ENCODE measurements around the gene B3GNT9. TPM values are rescaled to one million over a fixed set of nuclear protein-coding genes. Genes with fewer than 3 reads are reported as not detected.

The B3GNT9 gene
- total RNA-seq, 3 donors from 2014 or later, result 7.8 to 13.3 (median 11.1) TPM

GRCh38 chr16:67190041-67190440 lies 39.2 kb upstream of the B3GNT9 start, which contains the start of gene EXOC3L1:
EXOC3L1 (minus strand) TSS chr16:67190136; CDS start chr16:67189676, 460 bp downstream.
- TF ChIP-seq POLR2A (IDR thresholded peaks at IDR 0.05) (no peak), POLR2AphosphoS5 (IDR thresholded peaks at IDR 0.05) (no peak)
- TF ChIP-seq, protein P1, sequence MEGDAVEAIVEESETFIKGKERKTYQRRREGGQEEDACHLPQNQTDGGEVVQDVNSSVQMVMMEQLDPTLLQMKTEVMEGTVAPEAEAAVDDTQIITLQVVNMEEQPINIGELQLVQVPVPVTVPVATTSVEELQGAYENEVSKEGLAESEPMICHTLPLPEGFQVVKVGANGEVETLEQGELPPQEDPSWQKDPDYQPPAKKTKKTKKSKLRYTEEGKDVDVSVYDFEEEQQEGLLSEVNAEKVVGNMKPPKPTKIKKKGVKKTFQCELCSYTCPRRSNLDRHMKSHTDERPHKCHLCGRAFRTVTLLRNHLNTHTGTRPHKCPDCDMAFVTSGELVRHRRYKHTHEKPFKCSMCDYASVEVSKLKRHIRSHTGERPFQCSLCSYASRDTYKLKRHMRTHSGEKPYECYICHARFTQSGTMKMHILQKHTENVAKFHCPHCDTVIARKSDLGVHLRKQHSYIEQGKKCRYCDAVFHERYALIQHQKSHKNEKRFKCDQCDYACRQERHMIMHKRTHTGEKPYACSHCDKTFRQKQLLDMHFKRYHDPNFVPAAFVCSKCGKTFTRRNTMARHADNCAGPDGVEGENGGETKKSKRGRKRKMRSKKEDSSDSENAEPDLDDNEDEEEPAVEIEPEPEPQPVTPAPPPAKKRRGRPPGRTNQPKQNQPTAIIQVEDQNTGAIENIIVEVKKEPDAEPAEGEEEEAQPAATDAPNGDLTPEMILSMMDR (IDR thresholded peaks at IDR 0.05), result no peak
- H3K36me3 ChIP-seq, result no peaks in the 10 kb centered on the region
- peaks cover 9 to 17% of the 10 kb centered on the region in 2 donors for H3K4me1 ChIP-seq
- DNase-seq (ENCODE audit: low spot score in 2 of 2), result no peak
- H3K27me3 ChIP-seq, result no peaks in the 10 kb centered on the region
- H3K9me3 ChIP-seq, result no peaks in the 10 kb centered on the region
- peak within 1 kb of the TSS in 1 of 3 donors; percentile 39 for H3K4me3 ChIP-seq
- no peak within 1 kb of the TSS for H3K27ac ChIP-seq
- intact Hi-C loops (cut with DNase I; ENCODE audit: low total_unique reads), result no loop called here

- Histone ChIP-seq H3K4me3 (no peak overlapping the region), H3K36me3 (no peaks in the 10 kb centered on the region), H3K27ac (no peak overlapping the region), H3K9me3 (no peaks in the 10 kb centered on the region), H3K4me1 (peaks cover 13 to 22% of the 10 kb centered on the region in 2 donors), H3K27me3 (no peaks in the 10 kb centered on the region)
- TF ChIP-seq POLR2A (IDR thresholded peaks at IDR 0.05), result no peak
- TF ChIP-seq, protein P1 (IDR thresholded peaks at IDR 0.05), result no peak
- intact Hi-C loops (cut with DNase I; ENCODE audit: low total_unique reads), result no loop called here
- no peak for DNase-seq (ENCODE audit: low spot score in 2 of 2)
Observed at GRCh38 chr16:67188798-67189197, 38.0 kb upstream of the B3GNT9 start.

DNA sequence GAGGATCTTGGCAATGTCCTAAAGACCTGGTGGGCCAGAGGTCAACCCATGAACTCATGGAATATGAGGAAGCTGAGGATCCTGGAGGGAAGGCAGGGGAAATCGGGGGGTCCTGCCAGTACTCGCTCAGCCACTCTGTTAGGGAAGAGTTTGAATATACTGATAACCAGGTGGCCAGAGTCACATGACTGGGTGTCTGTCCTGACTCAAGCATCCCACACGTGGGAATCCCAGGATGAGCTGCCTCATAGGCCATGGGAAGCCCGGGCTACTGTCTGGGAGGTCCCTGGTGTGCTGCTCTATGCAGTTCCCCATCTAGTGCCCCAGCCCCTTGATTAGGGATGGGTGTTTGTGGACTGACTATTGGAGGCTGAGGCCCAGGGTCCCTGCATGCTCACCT lies 37.5 kb upstream of the B3GNT9 start:
- H3K36me3 ChIP-seq, result no peaks in the 10 kb centered on the region
- H3K9me3 ChIP-seq, result no peaks in the 10 kb centered on the region
- intact Hi-C loops (cut with DNase I; ENCODE audit: low total_unique reads), result no loop called here
- DNase-seq (ENCODE audit: low spot score in 2 of 2), result no peak
- H3K4me3 ChIP-seq, result no peak overlapping the region
- TF ChIP-seq, protein P1 (IDR thresholded peaks at IDR 0.05), result no peak
- TF ChIP-seq POLR2AphosphoS5 (IDR thresholded peaks at IDR 0.05), result no peak
- no peak for TF ChIP-seq POLR2A (IDR thresholded peaks at IDR 0.05)
- no peaks in the 10 kb centered on the region for H3K27me3 ChIP-seq
- no peak overlapping the region for H3K27ac ChIP-seq
- peaks cover 13 to 17% of the 10 kb centered on the region in 2 donors for H3K4me1 ChIP-seq

DNA sequence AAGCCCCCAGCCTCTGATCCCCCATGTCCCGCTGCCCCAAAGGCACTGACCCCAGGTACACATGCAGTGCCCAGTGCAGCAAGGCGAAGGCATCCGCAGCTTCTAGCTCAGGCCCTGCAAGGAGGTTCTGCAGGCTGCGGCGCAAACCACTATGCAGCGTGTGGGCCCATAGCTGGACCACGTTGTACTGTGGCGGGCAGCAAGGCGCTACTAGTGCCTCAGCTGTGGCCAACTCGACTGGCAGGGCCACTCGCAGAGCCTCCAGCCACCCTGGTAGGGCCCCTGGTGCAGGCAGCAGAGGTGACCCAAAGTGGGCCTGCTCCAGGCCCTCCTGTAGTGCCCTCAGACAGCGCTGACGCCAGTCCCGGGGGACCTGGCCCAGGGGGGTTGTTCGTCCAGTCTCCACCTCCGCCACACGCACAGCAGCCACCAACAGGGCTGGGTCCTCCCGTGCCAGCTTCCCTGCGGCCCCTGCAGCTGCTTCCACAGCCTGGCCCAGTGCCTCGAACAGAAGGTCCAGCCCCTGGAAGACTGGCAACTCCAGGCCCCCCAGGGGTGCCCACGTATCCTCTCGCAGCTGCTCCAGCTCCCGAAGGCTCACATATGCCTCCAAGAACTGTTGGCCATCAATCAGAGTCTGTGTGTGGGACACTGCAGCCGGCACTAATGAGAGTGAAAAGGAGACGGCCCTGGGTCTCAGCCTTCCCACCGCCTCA lies 36.5 kb upstream of the B3GNT9 start:
- Histone ChIP-seq H3K4me1 (peaks cover 7 to 9% of the 10 kb centered on the region in 2 donors), H3K27ac (no peak overlapping the region), H3K27me3 (no peaks in the 10 kb centered on the region), H3K4me3 (no peak overlapping the region), H3K36me3 (no peaks in the 10 kb centered on the region), H3K9me3 (no peaks in the 10 kb centered on the region)
- intact Hi-C loops (cut with DNase I; ENCODE audit: low total_unique reads), result no loop called here
- no peak for TF ChIP-seq POLR2AphosphoS5 (IDR thresholded peaks at IDR 0.05)
- no peak for TF ChIP-seq POLR2A (IDR thresholded peaks at IDR 0.05)
- TF ChIP-seq, protein P1 (IDR thresholded peaks at IDR 0.05), result no peak
- no peak for DNase-seq (ENCODE audit: low spot score in 2 of 2)

- H3K27ac ChIP-seq, result no peak overlapping the region
- no peak overlapping the region for H3K4me3 ChIP-seq
- DNase-seq (ENCODE audit: low spot score in 2 of 2), result no peak
- H3K27me3 ChIP-seq, result no peaks in the 10 kb centered on the region
- TF ChIP-seq POLR2A (IDR thresholded peaks at IDR 0.05) (no peak), POLR2AphosphoS5 (IDR thresholded peaks at IDR 0.05) (no peak)
- TF ChIP-seq, protein P1 (IDR thresholded peaks at IDR 0.05), result no peak
- no peaks in the 10 kb centered on the region for H3K36me3 ChIP-seq
- no peaks in the 10 kb centered on the region for H3K9me3 ChIP-seq
- peaks cover 7 to 9% of the 10 kb centered on the region in 2 donors for H3K4me1 ChIP-seq
- intact Hi-C loops (cut with DNase I; ENCODE audit: low total_unique reads), result no loop called here
Observed at GRCh38 chr16:67186550-67186950, 35.8 kb upstream of the B3GNT9 start.

All from breast epithelium (tissue), 4 donors.